IPS-20b (cell line): ENCODE results near the gene CTPS1.

Experiments
- H3K27ac ChIP-seq: one replicate; pipeline ENCODE4 v1.5.1; 2013; ENCODE audit warnings: low read length
- H3K27me3 ChIP-seq: 2 replicates; pipeline ENCODE4 v1.6.1; 2013; ENCODE audit warnings: mild to moderate bottlenecking, low read length, inconsistent platforms; ENCODE audit not compliant: insufficient read depth
- H3K36me3 ChIP-seq: 2 replicates; pipeline ENCODE4 v1.6.1; 2013; ENCODE audit warnings: low read depth, mild to moderate bottlenecking, inconsistent platforms, low read length, moderate library complexity; ENCODE audit not compliant: insufficient read depth
- H3K4me1 ChIP-seq: 2 replicates; pipeline ENCODE4 v1.6.1; 2013; ENCODE audit warnings: mild to moderate bottlenecking, control low read depth, inconsistent platforms, low read length, moderate library complexity; ENCODE audit not compliant: insufficient read depth
- H3K4me3 ChIP-seq: 2 replicates; pipeline ENCODE4 v1.5.1; 2013; ENCODE audit warnings: mild to moderate bottlenecking, low read length, inconsistent platforms
- H3K9ac ChIP-seq: 2 replicates; pipeline ENCODE4 v1.6.1; 2013; ENCODE audit warnings: low read depth, mild to moderate bottlenecking, inconsistent platforms, low read length, moderate library complexity
- H3K9me3 ChIP-seq: 2 replicates; pipeline ENCODE4 v1.6.1; 2013; ENCODE audit warnings: mild to moderate bottlenecking, low read depth, low read length, inconsistent platforms; ENCODE audit not compliant: insufficient read depth

CTPS1 gene

GRCh38 chr1:40971966-40972365, 7.5 kb upstream of the CTPS1 start:
- no peaks in the 10 kb centered on the region for H3K9me3 ChIP-seq
- H3K4me1 ChIP-seq: no peaks in the 10 kb centered on the region
- no peaks in the 10 kb centered on the region for H3K27me3 ChIP-seq
- no peak overlapping the region for H3K27ac ChIP-seq
- no peak overlapping the region for H3K4me3 ChIP-seq
- H3K36me3 ChIP-seq: no peaks in the 10 kb centered on the region
- no peak overlapping the region for H3K9ac ChIP-seq

- Histone ChIP-seq H3K9me3 (no peaks in the 10 kb centered on the region), H3K27ac (no peak overlapping the region), H3K9ac (no peak overlapping the region), H3K4me1 (no peaks in the 10 kb centered on the region), H3K36me3 (no peaks in the 10 kb centered on the region), H3K4me3 (no peak overlapping the region), H3K27me3 (no peaks in the 10 kb centered on the region)
Measured at GRCh38 chr1:40973912-40974311, 5.6 kb upstream of the CTPS1 start.

- Histone ChIP-seq H3K27me3 (no peaks in the 10 kb centered on the region), H3K4me1 (no peaks in the 10 kb centered on the region), H3K9ac (no peak overlapping the region), H3K27ac (no peak overlapping the region), H3K4me3 (no peak overlapping the region), H3K36me3 (no peaks in the 10 kb centered on the region), H3K9me3 (no peaks in the 10 kb centered on the region)
Measured at GRCh38 chr1:40974945-40975344, 4.6 kb upstream of the CTPS1 start.

GRCh38 chr1:40976952-40977690, 2.4 kb upstream of the CTPS1 start:
- Histone ChIP-seq H3K27me3 (no peaks in the 10 kb centered on the region), H3K27ac (no peak overlapping the region), H3K36me3 (peaks cover 7% of the 10 kb centered on the region), H3K4me3 (no peak overlapping the region), H3K9ac (no peak overlapping the region), H3K9me3 (no peaks in the 10 kb centered on the region), H3K4me1 (peaks cover 8% of the 10 kb centered on the region)

- Histone ChIP-seq H3K27ac (no peak overlapping the region), H3K9me3 (no peaks in the 10 kb centered on the region), H3K4me1 (peaks cover 8% of the 10 kb centered on the region), H3K27me3 (no peaks in the 10 kb centered on the region), H3K4me3 (no peak overlapping the region), H3K36me3 (peaks cover 7% of the 10 kb centered on the region), H3K9ac (no peak overlapping the region)
Measured at GRCh38 chr1:40977716-40978115, 1.8 kb upstream of the CTPS1 start.

GRCh38 chr1:40978886-40979240, 633 bp upstream of the CTPS1 start:
- peak overlapping the region; percentile 73 for H3K27ac ChIP-seq
- no peaks in the 10 kb centered on the region for H3K9me3 ChIP-seq
- H3K9ac ChIP-seq: peak overlapping the region; percentile 88; the same call in 1 of the 2 replicates
- peaks cover 8% of the 10 kb centered on the region for H3K4me1 ChIP-seq
- no peaks in the 10 kb centered on the region for H3K27me3 ChIP-seq
- peaks cover 18% of the 10 kb centered on the region for H3K36me3 ChIP-seq
- H3K4me3 ChIP-seq: peak overlapping the region; percentile 90

- H3K4me3 ChIP-seq: peak overlapping the region; percentile 90
- peak overlapping the region; percentile 88 for H3K9ac ChIP-seq
- H3K27ac ChIP-seq: peak overlapping the region; percentile 1
- H3K36me3 ChIP-seq: peaks cover 30% of the 10 kb centered on the region
- peaks cover 8% of the 10 kb centered on the region for H3K4me1 ChIP-seq
- no peaks in the 10 kb centered on the region for H3K9me3 ChIP-seq
- no peaks in the 10 kb centered on the region for H3K27me3 ChIP-seq
Measured at GRCh38 chr1:40980068-40980452, 564 bp downstream of the CTPS1 start.

GRCh38 chr1:40980453-40981121, 1.1 kb downstream of the CTPS1 start:
- H3K4me3 ChIP-seq: peak overlapping the region; percentile 90
- H3K27me3 ChIP-seq: no peaks in the 10 kb centered on the region
- peak overlapping the region; percentile 1 for H3K27ac ChIP-seq
- H3K36me3 ChIP-seq: peaks cover 35% of the 10 kb centered on the region
- peaks cover 8% of the 10 kb centered on the region for H3K4me1 ChIP-seq
- no peaks in the 10 kb centered on the region for H3K9me3 ChIP-seq
- peak overlapping the region; percentile 88 for H3K9ac ChIP-seq

- peaks cover 48% of the 10 kb centered on the region for H3K36me3 ChIP-seq
- peak overlapping the region; percentile 90 for H3K4me3 ChIP-seq
- no peaks in the 10 kb centered on the region for H3K9me3 ChIP-seq
- H3K27ac ChIP-seq: no peak overlapping the region
- peak overlapping the region; percentile 88; the same call in 1 of the 2 replicates for H3K9ac ChIP-seq
- no peaks in the 10 kb centered on the region for H3K27me3 ChIP-seq
- peaks cover 8% of the 10 kb centered on the region for H3K4me1 ChIP-seq
Measured at GRCh38 chr1:40981691-40982448, 2.4 kb downstream of the CTPS1 start.

GRCh38 chr1:40982721-40983120, 3.2 kb downstream of the CTPS1 start:
- peaks cover 57% of the 10 kb centered on the region for H3K36me3 ChIP-seq
- peaks cover 8% of the 10 kb centered on the region for H3K4me1 ChIP-seq
- no peak overlapping the region for H3K27ac ChIP-seq

GRCh38 chr1:40983286-40983685, 3.8 kb downstream of the CTPS1 start:
- Histone ChIP-seq H3K9me3 (no peaks in the 10 kb centered on the region), H3K27ac (no peak overlapping the region), H3K9ac (no peak overlapping the region), H3K4me1 (peaks cover 8% of the 10 kb centered on the region), H3K36me3 (peaks cover 62% of the 10 kb centered on the region), H3K27me3 (no peaks in the 10 kb centered on the region), H3K4me3 (no peak overlapping the region)

More at GRCh38 chr1:40982721-40983120, 3.2 kb downstream of the CTPS1 start:
- Histone ChIP-seq H3K27me3 (no peaks in the 10 kb centered on the region), H3K9ac (no peak overlapping the region), H3K9me3 (no peaks in the 10 kb centered on the region), H3K4me3 (no peak overlapping the region)
